Ascending aorta (tissue), 2 donors: Measurements from ENCODE around the gene SMURF2. TPM values are rescaled to one million over a fixed set of nuclear protein-coding genes. Genes with fewer than 3 reads are reported as not detected.

ENCODE experiments used
- DNase-seq, 2 donors: peaks; one replicate each; pipeline ENCODE4 v3.0.0-alpha.2; 2019; ENCODE audit warnings: low spot score in 2 of 2
- H3K27ac ChIP-seq, 2 donors: fragments of 200-600 bp; sonication (generic); one replicate each; pipeline ENCODE4 v1.5.1; 2016 to 2017; ENCODE audit warnings: mild to moderate bottlenecking in 1 of 2
- H3K27me3 ChIP-seq: fragments of 200-600 bp; sonication (generic); one replicate; pipeline ENCODE4 v1.5.1; 2017
- H3K36me3 ChIP-seq, 2 donors: fragments of 200-600 bp; sonication (generic); one replicate each; pipeline ENCODE4 v1.5.1; 2016
- H3K4me1 ChIP-seq, 2 donors: fragments of 200-600 bp; sonication (generic); one replicate each; pipeline ENCODE4 v1.5.1; 2016 to 2017; ENCODE audit warnings: mild to moderate bottlenecking in 1 of 2
- H3K4me3 ChIP-seq, 2 donors: fragments of 200-600 bp; sonication (generic); one replicate each; pipeline ENCODE4 v1.5.1; 2016 to 2017; ENCODE audit warnings: mild to moderate bottlenecking in 1 of 2
- H3K9me3 ChIP-seq, 2 donors: fragments of 200-600 bp; sonication (generic); one replicate each; pipeline ENCODE4 v1.5.1; 2016
- CTCF ChIP-seq, 3 experiments: fragments of 200-600 bp in 2 of 3; fragments of 450-650 bp in 1 of 3; sonication (generic) in 2 of 3; IDR thresholded peaks; one replicate each; pipeline ENCODE4 v1.5.1; 2016 to 2019; ENCODE audit warnings: antibody characterized with exemption in 3 of 3, mild to moderate bottlenecking in 1 of 3, moderate library complexity in 1 of 3
- intact Hi-C: fragments of 100-400 bp; cut with DNase I; formaldehyde crosslinking; loops from one replicate; pipeline ENCODE4 v1.15.1; 2023
- total RNA-seq: library from RNA; depleted of rRNA; stranded (reverse); fragments of >200 nt; gene quantifications from one replicate; pipeline ENCODE4 v1.1.0, GENCODE V29; 2016

SMURF2 gene
- total RNA-seq, 1 donor from 2014 or later, result 17.6 TPM

- TF ChIP-seq CTCF (IDR thresholded peaks at IDR 0.05), result no peak
- H3K9me3 ChIP-seq, result no peaks in the 10 kb centered on the region
- H3K27me3 ChIP-seq, result no peaks in the 10 kb centered on the region
- H3K4me1 ChIP-seq, result peaks cover 13 to 45% of the 10 kb centered on the region in 2 donors
- no peak for DNase-seq
- H3K27ac ChIP-seq, result no peak overlapping the region
- intact Hi-C loops, result loop anchor here (10.0 kb wide), 2 partner anchors 356 to 474 kb away; no protein-coding TSS in a partner anchor
- H3K36me3 ChIP-seq, result peaks cover 54 to 76% of the 10 kb centered on the region in 2 donors
- H3K4me3 ChIP-seq, result no peak overlapping the region
These were observed 161.0 kb downstream of the SMURF2 start for GRCh38 chr17:64500862-64501765.

- Histone ChIP-seq H3K4me1 (peaks cover 19 to 51% of the 10 kb centered on the region in 2 donors), H3K36me3 (peaks cover 50 to 76% of the 10 kb centered on the region in 2 donors), H3K27me3 (no peaks in the 10 kb centered on the region), H3K27ac (no peak overlapping the region), H3K9me3 (no peaks in the 10 kb centered on the region), H3K4me3 (no peak overlapping the region)
- TF ChIP-seq CTCF (IDR thresholded peaks at IDR 0.05), result no peak
- intact Hi-C loops, result loop anchor here (10.0 kb wide), 2 partner anchors 356 to 474 kb away; no protein-coding TSS in a partner anchor
- no peak for DNase-seq
These were observed 161.6 kb downstream of the SMURF2 start for GRCh38 chr17:64500487-64500859.

GRCh38 chr17:64499805-64500486 is 162.2 kb downstream of the SMURF2 start:
- no peak for DNase-seq
- no peak overlapping the region for H3K27ac ChIP-seq
- peaks cover 50 to 75% of the 10 kb centered on the region in 2 donors for H3K36me3 ChIP-seq
- no peaks in the 10 kb centered on the region for H3K9me3 ChIP-seq
- intact Hi-C loops, result loop anchor here (10.0 kb wide), 3 partner anchors 175 to 475 kb away; no protein-coding TSS in a partner anchor
- H3K27me3 ChIP-seq, result no peaks in the 10 kb centered on the region
- peaks cover 22 to 56% of the 10 kb centered on the region in 2 donors for H3K4me1 ChIP-seq
- H3K4me3 ChIP-seq, result no peak overlapping the region
- no peak for TF ChIP-seq CTCF (IDR thresholded peaks at IDR 0.05)

GRCh38 chr17:64498308-64499203 is 163.6 kb downstream of the SMURF2 start:
- TF ChIP-seq CTCF (IDR thresholded peaks at IDR 0.05), result no peak
- no peak overlapping the region for H3K4me3 ChIP-seq
- intact Hi-C loops, result loop anchor here (10.0 kb wide), 1 partner anchor 174 kb away; no protein-coding TSS in a partner anchor
- no peak overlapping the region for H3K27ac ChIP-seq
- peaks cover 18 to 54% of the 10 kb centered on the region in 2 donors for H3K4me1 ChIP-seq
- H3K27me3 ChIP-seq, result no peaks in the 10 kb centered on the region
- no peak for DNase-seq
- no peaks in the 10 kb centered on the region for H3K9me3 ChIP-seq
- H3K36me3 ChIP-seq, result peaks cover 41 to 61% of the 10 kb centered on the region in 2 donors

- Histone ChIP-seq H3K36me3 (peaks cover 32 to 52% of the 10 kb centered on the region in 2 donors), H3K9me3 (no peaks in the 10 kb centered on the region), H3K27ac (peak overlapping the region; percentile 82 to 85), H3K4me3 (peak overlapping the region; percentile 81 to 95), H3K4me1 (peaks cover 12 to 46% of the 10 kb centered on the region in 2 donors), H3K27me3 (no peaks in the 10 kb centered on the region)
- TF ChIP-seq CTCF (IDR thresholded peaks at IDR 0.05), result no peak
- no peak for DNase-seq
- intact Hi-C loops, result loop anchor here (1.0 to 10.0 kb wide), 2 partner anchors 9 to 173 kb away; partner anchors contain the start of genes CEP95 and DDX5
These were observed 164.5 kb downstream of the SMURF2 start for GRCh38 chr17:64497565-64498035.
